Stimulated activated CD8-positive, alpha-beta memory T cell treated with anti-CD3 and anti-CD28 coated beads, Interleukin-7, amount 100 ng/mL, for 1 hour (primary cell): Measurements from ENCODE around the gene SEZ6L.
A peak's percentile ranks its signal among the peaks of the same experiment; 100 is the strongest.

ENCODE experiments used
- DNase-seq, 2 donors: peaks; one replicate each; pipeline ENCODE4 v3.0.0-alpha.2; 2020; ENCODE audit warnings: low read depth in 2 of 2

The SEZ6L gene

GRCh38 chr22:26333088-26333800 lies 164.0 kb downstream of the SEZ6L start:
- no peak for DNase-seq

- no peak for DNase-seq
These were observed 165.0 kb downstream of the SEZ6L start for GRCh38 chr22:26334232-26334631.

GRCh38 chr22:26336773-26337172 lies 167.5 kb downstream of the SEZ6L start:
- no peak for DNase-seq

- DNase-seq = no peak
These were observed 170.5 kb downstream of the SEZ6L start for GRCh38 chr22:26339755-26340154.

GRCh38 chr22:26342745-26343410 lies 173.6 kb downstream of the SEZ6L start:
- DNase-seq = no peak

- no peak for DNase-seq
These were observed 176.2 kb downstream of the SEZ6L start for GRCh38 chr22:26345496-26345895.

GRCh38 chr22:26348810-26349526 lies 179.7 kb downstream of the SEZ6L start:
- DNase-seq = no peak

- no peak for DNase-seq
These were observed 185.4 kb downstream of the SEZ6L start for GRCh38 chr22:26354707-26355106.

- no peak for DNase-seq
These were observed 188.0 kb downstream of the SEZ6L start for GRCh38 chr22:26357281-26357680.

GRCh38 chr22:26357813-26358212 lies 188.6 kb downstream of the SEZ6L start:
- DNase-seq = no peak

- no peak for DNase-seq
These were observed 189.9 kb downstream of the SEZ6L start for GRCh38 chr22:26359156-26359555.

GRCh38 chr22:26360169-26360885 lies 191.1 kb downstream of the SEZ6L start:
- DNase-seq = peak; percentile 19 to 36

- no peak for DNase-seq
These were observed 193.2 kb downstream of the SEZ6L start for GRCh38 chr22:26362471-26362870.

GRCh38 chr22:26364066-26365015 lies 195.1 kb downstream of the SEZ6L start:
- DNase-seq = peak; percentile 2 to 16

GRCh38 chr22:26367402-26368245 lies 198.4 kb downstream of the SEZ6L start:
- DNase-seq = peak; percentile 13 to 42

GRCh38 chr22:26372890-26373289 lies 203.6 kb downstream of the SEZ6L start:
- DNase-seq = no peak

- no peak for DNase-seq
These were observed 205.2 kb downstream of the SEZ6L start for GRCh38 chr22:26374391-26375026.

GRCh38 chr22:26377170-26377830 lies 208.0 kb downstream of the SEZ6L start:
- no peak for DNase-seq
